Fibroblast of pulmonary artery (primary cell): Measurements from ENCODE around the gene ZNF41.

Experiments used
- DNase-seq: peaks from one replicate; pipeline ENCODE4 v3.0.0-alpha.2; 2010; ENCODE audit warnings: low read depth
- H3K4me3 ChIP-seq: replicated peaks from 2 replicates; pipeline ENCODE4 v1.5.1; 2011; ENCODE audit warnings: low read depth, mild to moderate bottlenecking, control low read depth, low read length, moderate library complexity
- TF ChIP-seq, protein P1 (sequence below): IDR thresholded peaks from 2 replicates; pipeline ENCODE4 v1.5.1; 2011; ENCODE audit warnings: mild to moderate bottlenecking, control low read depth, low read length, inconsistent platforms; ENCODE audit errors: missing control alignments

Gene ZNF41

DNA sequence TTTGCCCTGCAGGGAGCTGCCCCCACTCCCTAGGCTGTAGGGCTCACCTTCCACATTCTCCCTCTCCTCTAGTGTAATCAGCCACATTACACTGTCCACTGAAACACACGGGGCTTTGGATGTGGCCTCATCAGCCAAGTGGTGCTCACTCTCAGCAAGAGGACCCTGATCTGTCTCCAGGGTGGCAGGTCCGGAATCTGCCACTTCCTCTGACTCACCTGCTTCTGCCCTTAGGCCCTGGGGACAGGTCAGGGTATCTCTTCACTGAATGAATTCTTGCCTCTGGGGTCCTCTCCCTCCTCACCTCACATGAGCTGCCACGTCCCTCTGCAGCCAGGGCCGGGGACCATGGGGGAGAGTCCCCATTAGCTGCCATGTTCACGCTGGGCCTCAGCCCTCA, 15.9 kb downstream of the ZNF41 start:
- no peak overlapping the region for H3K4me3 ChIP-seq
- TF ChIP-seq, protein P1, sequence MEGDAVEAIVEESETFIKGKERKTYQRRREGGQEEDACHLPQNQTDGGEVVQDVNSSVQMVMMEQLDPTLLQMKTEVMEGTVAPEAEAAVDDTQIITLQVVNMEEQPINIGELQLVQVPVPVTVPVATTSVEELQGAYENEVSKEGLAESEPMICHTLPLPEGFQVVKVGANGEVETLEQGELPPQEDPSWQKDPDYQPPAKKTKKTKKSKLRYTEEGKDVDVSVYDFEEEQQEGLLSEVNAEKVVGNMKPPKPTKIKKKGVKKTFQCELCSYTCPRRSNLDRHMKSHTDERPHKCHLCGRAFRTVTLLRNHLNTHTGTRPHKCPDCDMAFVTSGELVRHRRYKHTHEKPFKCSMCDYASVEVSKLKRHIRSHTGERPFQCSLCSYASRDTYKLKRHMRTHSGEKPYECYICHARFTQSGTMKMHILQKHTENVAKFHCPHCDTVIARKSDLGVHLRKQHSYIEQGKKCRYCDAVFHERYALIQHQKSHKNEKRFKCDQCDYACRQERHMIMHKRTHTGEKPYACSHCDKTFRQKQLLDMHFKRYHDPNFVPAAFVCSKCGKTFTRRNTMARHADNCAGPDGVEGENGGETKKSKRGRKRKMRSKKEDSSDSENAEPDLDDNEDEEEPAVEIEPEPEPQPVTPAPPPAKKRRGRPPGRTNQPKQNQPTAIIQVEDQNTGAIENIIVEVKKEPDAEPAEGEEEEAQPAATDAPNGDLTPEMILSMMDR: no peak
- no peak for DNase-seq

DNA sequence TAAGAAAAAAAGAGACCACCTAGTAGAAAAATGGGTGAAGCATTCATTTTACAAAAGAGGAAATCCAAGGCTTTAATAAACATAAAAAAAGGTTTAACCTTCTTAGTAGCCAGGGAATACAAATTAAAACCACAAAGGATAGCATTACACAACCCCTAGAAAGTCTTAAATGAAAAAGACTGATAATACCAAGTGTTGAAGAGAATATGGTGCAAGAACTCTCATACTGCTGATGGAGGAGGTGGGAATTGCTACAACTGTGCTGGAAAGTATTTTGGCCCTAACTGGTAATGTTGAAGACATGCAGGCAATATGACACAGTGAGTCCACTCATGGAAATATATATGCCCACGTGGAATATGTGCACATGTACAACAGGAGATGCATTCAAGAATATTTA, 22.5 kb downstream of the ZNF41 start:
- H3K4me3 ChIP-seq: no peak overlapping the region
- TF ChIP-seq, protein P1: no peak

DNA sequence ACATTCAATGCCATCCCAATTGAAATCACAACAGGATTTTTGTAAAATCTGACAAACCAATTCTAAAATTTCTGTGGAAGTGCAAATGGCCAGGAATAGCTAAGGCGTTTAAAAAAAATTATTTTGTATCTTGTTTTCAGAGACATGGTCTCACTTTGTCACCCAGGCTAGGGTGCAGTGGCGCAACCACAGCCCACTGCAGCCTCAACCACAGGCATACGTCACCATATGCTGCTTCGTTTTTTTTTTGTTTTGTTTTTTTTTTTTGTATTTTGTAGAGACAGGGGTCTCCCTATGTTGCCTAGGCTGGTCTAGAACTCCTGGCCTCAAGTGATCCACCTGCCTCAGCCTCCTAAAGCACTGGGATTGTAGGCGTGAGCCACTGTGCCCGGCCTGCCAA, 24.5 kb downstream of the ZNF41 start:
- no peak for DNase-seq
- H3K4me3 ChIP-seq: no peak overlapping the region
- TF ChIP-seq, protein P1: no peak

More for the DNA sequence above, 22.5 kb downstream of the ZNF41 start:
- no peak for DNase-seq

DNA sequence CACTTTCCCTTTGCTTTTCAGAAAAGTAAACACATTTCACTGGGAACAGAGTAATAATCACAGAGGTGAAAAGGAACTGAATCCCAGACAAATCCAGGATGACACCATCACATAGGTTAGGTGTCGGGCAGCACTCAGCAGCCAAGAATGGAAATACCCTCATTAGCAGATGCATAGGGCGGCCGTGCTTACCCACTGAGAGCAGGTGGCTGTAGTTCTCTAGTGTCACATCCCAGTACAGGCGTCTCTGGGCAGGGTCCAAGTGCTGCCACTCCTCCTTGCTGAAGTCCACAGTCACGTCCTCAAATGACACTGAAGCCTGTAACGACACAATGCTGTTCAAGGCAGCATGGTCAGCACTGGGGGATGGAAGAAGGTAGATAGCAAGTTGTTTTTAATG, 26.9 kb downstream of the ZNF41 start:
- DNase-seq: no peak
- H3K4me3 ChIP-seq: no peak overlapping the region
- TF ChIP-seq, protein P1: no peak

DNA sequence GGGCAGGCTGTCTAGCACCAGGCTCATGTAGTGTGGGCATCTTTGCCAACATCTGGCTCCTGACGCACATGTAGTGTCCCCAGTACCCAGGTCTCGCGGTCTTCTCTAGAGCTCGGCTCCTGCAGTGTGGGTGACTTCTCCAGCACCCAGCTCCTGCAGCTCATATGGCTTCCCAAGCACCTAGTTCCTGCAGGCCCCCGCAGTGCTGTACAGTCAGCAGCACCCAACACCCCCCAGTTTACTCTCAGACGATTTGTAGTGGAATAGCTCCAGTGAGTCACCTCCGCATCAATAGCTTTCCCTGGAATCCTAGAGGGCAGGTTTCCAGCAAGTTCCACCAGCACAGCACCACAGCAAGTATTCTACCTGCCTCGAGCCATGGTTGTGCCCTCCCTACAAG, 30.9 kb downstream of the ZNF41 start:
- H3K4me3 ChIP-seq: no peak overlapping the region
- TF ChIP-seq, protein P1: no peak
- no peak for DNase-seq

DNA sequence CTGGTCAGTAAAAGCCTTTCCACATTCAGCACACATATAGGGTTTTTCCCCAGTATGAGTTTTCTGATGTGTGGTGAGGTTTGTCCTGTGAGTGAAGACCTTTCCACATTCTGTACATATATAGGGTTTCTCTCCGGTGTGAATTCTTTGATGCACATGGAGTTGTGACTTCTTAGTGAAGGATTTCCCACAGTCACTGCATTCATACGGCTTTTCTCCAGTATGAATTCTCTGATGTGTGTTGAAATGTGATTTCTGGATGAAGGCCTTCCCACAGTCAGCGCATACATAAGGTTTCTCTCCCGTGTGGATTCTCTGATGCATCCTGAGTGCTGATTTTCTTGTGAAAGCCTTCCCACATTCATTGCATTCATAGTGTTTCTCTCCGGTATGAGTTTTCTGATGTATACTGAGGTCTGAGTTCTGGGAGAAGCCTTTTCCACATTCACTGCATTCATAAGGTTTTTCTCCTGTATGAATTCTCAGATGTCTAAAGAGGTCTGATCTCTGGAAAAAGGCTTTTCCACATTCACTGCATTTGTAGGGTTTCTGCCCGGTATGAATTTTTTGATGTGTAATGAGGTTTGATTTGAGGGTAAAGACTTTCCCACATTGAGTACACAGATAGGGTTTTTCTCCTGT, 34.7 kb downstream of the ZNF41 start:
- DNase-seq: no peak
- H3K4me3 ChIP-seq: no peak overlapping the region
- TF ChIP-seq, protein P1: no peak

DNA sequence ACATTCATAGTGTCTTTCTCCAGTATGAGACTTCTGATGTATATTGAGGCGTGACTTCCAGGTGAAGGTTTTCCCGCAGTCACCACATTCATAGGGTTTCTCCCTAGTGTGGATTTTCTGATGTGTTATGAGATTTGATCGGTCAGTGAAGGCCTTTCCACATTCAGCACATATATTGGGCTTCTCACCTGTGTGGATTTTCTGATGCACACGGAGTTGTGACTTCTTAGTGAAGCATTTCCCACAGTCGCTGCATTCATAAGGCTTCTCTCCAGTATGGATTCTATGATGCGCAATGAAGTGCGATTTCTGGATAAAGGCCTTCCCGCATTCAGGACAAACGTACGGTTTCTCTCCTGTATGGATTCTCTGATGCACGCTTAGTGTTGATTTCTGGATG, 35.4 kb downstream of the ZNF41 start:
- TF ChIP-seq, protein P1: no peak
- H3K4me3 ChIP-seq: no peak overlapping the region
- no peak for DNase-seq
